ENCODE data around the gene CHMP2B.
A peak's percentile ranks its signal among the peaks of the same experiment; 100 is the strongest.

The CHMP2B gene

DNA sequence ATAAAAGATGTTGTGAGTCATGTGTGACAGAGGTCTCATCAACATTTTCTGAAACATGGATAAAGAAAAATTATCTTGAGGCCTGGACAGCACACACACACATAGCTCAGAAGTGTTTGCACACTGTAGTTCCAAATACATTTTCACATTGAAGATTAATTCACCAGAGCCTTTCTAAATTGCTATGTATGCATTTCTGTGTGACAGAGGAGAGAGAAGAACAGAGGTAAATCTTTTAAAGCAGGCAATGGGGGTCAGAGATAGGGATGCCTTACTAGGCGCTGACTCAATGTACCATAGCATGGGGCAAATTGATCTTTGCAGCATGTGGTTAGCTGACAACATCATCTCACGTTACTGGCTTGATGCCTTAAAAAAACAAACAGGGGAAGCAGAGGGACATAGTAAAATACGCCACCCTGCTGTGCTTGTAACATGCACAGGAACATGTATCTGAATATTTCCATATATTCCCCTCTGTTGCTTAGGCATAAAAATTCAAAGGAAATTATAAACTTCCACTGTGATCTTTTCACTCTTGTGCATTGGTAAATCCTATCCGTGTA lies 41.6 kb downstream of the CHMP2B start:
- Histone ChIP-seq H3K27me3 (replicated peaks; ENCODE audit: control insufficient read depth, insufficient read depth, low read length) (no peaks in the 10 kb centered on the region), H3K4me3 (replicated peaks; ENCODE audit: low read depth, low read length) (no peak overlapping the region), H3K36me3 (ENCODE audit: control insufficient read depth, insufficient read depth, low read length) (no peaks in the 10 kb centered on the region)
- DNase-seq (ENCODE audit: extremely low read depth, insufficient read length), result no peak
- no peak for TF ChIP-seq CTCF (IDR thresholded peaks at IDR 0.05; ENCODE audit: insufficient read depth, low read length, poor library complexity, severe bottlenecking)

DNA sequence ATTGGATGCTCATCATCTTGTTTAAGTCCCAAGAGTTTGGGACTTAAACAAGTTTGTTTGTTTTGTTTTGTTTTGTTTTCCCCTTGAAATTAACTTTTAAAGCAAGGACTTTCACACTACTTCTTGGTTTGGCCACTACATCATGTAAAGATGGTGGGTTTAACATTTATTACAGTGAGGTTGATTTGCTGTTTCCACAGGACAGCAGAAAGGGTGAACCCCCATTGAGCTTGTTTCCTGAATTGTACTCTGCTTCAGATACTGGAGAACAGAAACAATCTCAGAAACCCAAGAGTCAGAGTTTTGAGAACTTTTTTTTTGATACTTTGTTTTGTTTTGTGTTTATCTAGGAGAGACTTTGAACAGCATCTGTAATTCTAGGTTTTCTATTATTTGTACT lies 42.6 kb downstream of the CHMP2B start:
- no peak for DNase-seq (ENCODE audit: extremely low read depth, insufficient read length)
- H3K4me3 ChIP-seq (replicated peaks; ENCODE audit: low read depth, low read length), result no peak overlapping the region
- no peaks in the 10 kb centered on the region for H3K36me3 ChIP-seq (ENCODE audit: control insufficient read depth, insufficient read depth, low read length)
- TF ChIP-seq CTCF (IDR thresholded peaks at IDR 0.05; ENCODE audit: insufficient read depth, low read length, poor library complexity, severe bottlenecking), result no peak
- H3K27me3 ChIP-seq (replicated peaks; ENCODE audit: control insufficient read depth, insufficient read depth, low read length), result no peaks in the 10 kb centered on the region

GRCh38 chr3:87270908-87271700 lies 44.0 kb downstream of the CHMP2B start:
- H3K36me3 ChIP-seq (ENCODE audit: control insufficient read depth, insufficient read depth, low read length), result no peaks in the 10 kb centered on the region
- H3K27me3 ChIP-seq (replicated peaks; ENCODE audit: control insufficient read depth, insufficient read depth, low read length), result no peaks in the 10 kb centered on the region
- H3K4me3 ChIP-seq (replicated peaks; ENCODE audit: low read depth, low read length), result no peak overlapping the region
- DNase-seq (ENCODE audit: extremely low read depth, insufficient read length), result no peak
- no peak for TF ChIP-seq CTCF (IDR thresholded peaks at IDR 0.05; ENCODE audit: insufficient read depth, low read length, poor library complexity, severe bottlenecking)

GRCh38 chr3:87272718-87273341 lies 45.7 kb downstream of the CHMP2B start:
- TF ChIP-seq CTCF (IDR thresholded peaks at IDR 0.05; ENCODE audit: insufficient read depth, low read length, poor library complexity, severe bottlenecking), result no peak
- peak; percentile 1 for DNase-seq (ENCODE audit: extremely low read depth, insufficient read length)
- no peak overlapping the region for H3K4me3 ChIP-seq (replicated peaks; ENCODE audit: low read depth, low read length)
- no peaks in the 10 kb centered on the region for H3K36me3 ChIP-seq (ENCODE audit: control insufficient read depth, insufficient read depth, low read length)
- no peaks in the 10 kb centered on the region for H3K27me3 ChIP-seq (replicated peaks; ENCODE audit: control insufficient read depth, insufficient read depth, low read length)

- TF ChIP-seq CTCF (IDR thresholded peaks at IDR 0.05; ENCODE audit: insufficient read depth, low read length, poor library complexity, severe bottlenecking), result no peak
- H3K4me3 ChIP-seq (replicated peaks; ENCODE audit: low read depth, low read length), result no peak within 1 kb of the TSS
- no peak for DNase-seq (ENCODE audit: extremely low read depth, insufficient read length)
- no peaks in the 10 kb centered on the region for H3K36me3 ChIP-seq (ENCODE audit: control insufficient read depth, insufficient read depth, low read length)
- H3K27me3 ChIP-seq (replicated peaks; ENCODE audit: control insufficient read depth, insufficient read depth, low read length), result no peaks in the 10 kb centered on the region
These were observed 49.4 kb downstream of the CHMP2B start, which contains the start of gene POU1F1 for GRCh38 chr3:87276484-87276883. TSS of gene POU1F1 (minus strand) at chr3:87276584. CDS start at chr3:87276462, 122 bp downstream.

Data from GM06990 (cell line).